GM12878 (cell line): ENCODE data around the gene MYBL2. TPM values are rescaled to one million over a fixed set of nuclear protein-coding genes. Genes with fewer than 3 reads are reported as not detected.
A peak's percentile ranks its signal among the peaks of the same experiment; 100 is the strongest.

Source experiments
- ATAC-seq: fragments of 200-7000 bp; cut with Tn5 transposase; 3 replicates; pipeline ENCODE4 v1.9.1; 2020; ENCODE audit warnings: mild to moderate bottlenecking, moderate library complexity
- BruUV-seq: library from RNA; stranded (reverse); fragments of 400-500 nt; replicated peaks from 2 replicates; lab custom pipeline; 2021; lab: Mats Ljungman, UMichigan
- CTCF ChIA-PET: fragments of 300-600 bp; sonication (Branson Sonifier 250); formaldehyde crosslinking; extraction: SDS; loops from one replicate; lab custom pipeline; 2021; ENCODE audit warnings: inconsistent platforms; lab: Yijun Ruan, JAX
- POLR2A ChIA-PET: fragments of 350-600 bp; formaldehyde crosslinking; extraction: SDS; loops from one replicate; lab custom pipeline; 2021; ENCODE audit warnings: inconsistent platforms; lab: Charles Lee
- RAD21 ChIA-PET: fragments of 300-600 bp; sonication (Branson Sonifier 250); formaldehyde crosslinking; loops from one replicate; lab custom pipeline; 2023; ENCODE audit warnings: antibody characterized with exemption; ENCODE audit not compliant: unreplicated experiment; lab: Charles Lee
- SMC1A ChIA-PET: fragments of 300-600 bp; sonication (Branson Sonifier 250); formaldehyde crosslinking; loops from one replicate; lab custom pipeline; 2023; ENCODE audit not compliant: unreplicated experiment, uncharacterized antibody; lab: Charles Lee
- DNase-seq: peaks from one replicate; pipeline ENCODE4 v3.0.0-alpha.2; 2011; ENCODE audit warnings: low read depth, low spot score
- FAIRE-seq: peaks from 3 replicates; lab custom pipeline; 2011; peaks lifted over from hg19 to GRCh38; lab: Jason Lieb, UNC
- H2AFZ ChIP-seq: 2 replicates; pipeline ENCODE4 v1.6.0; 2011; ENCODE audit warnings: low read depth, low read length, control low read depth; ENCODE audit not compliant: control insufficient read depth
- H3K27ac ChIP-seq: 2 replicates; pipeline ENCODE4 v1.5.1; 2011; ENCODE audit warnings: control low read depth; ENCODE audit not compliant: control insufficient read depth, insufficient read depth
- H3K27me3 ChIP-seq, 2 experiments: replicated peaks in 1 of 2; 2 replicates each; pipeline versions ENCODE4 v1.6.0 to v1.6.1; 2011; ENCODE audit warnings: low read length in 1 of 2; ENCODE audit not compliant: control insufficient read depth in 2 of 2, insufficient read depth in 2 of 2
- H3K36me3 ChIP-seq, 2 experiments: 2 replicates each; pipeline ENCODE4 v1.5.1; 2011; ENCODE audit warnings: low read length in 1 of 2; ENCODE audit not compliant: control insufficient read depth in 2 of 2, insufficient read depth in 2 of 2
- H3K4me1 ChIP-seq: 2 replicates; pipeline ENCODE4 v1.6.1; 2011; ENCODE audit warnings: mild to moderate bottlenecking, low read length, moderate library complexity, mixed read lengths; ENCODE audit not compliant: control insufficient read depth, insufficient read depth
- H3K4me2 ChIP-seq: 2 replicates; pipeline ENCODE4 v1.6.0; 2011; ENCODE audit warnings: control low read depth; ENCODE audit not compliant: control insufficient read depth, insufficient read depth
- H3K4me3 ChIP-seq: fragments of 200-600 bp; sonication (generic); 2 replicates; pipeline ENCODE4 v1.5.1; 2016
- H3K79me2 ChIP-seq: 2 replicates; pipeline ENCODE4 v1.6.0; 2011; ENCODE audit warnings: low read length; ENCODE audit not compliant: control insufficient read depth, insufficient read depth
- H3K9ac ChIP-seq: 2 replicates; pipeline ENCODE4 v1.8.0; 2011; ENCODE audit warnings: low read length, control low read depth, mixed read lengths; ENCODE audit not compliant: control insufficient read depth, insufficient read depth
- H3K9me3 ChIP-seq: replicated peaks from 3 replicates; pipeline ENCODE4 v1.5.1; 2011; ENCODE audit warnings: mild to moderate bottlenecking, low read length; ENCODE audit not compliant: control insufficient read depth, insufficient read depth
- H4K20me1 ChIP-seq: 2 replicates; pipeline ENCODE4 v1.6.0; 2011; ENCODE audit not compliant: control insufficient read depth, insufficient read depth
- CBX5 ChIP-seq: sonication (generic); IDR thresholded peaks from 2 replicates; pipeline ENCODE4 v1.6.1; 2016; ENCODE audit warnings: low read depth, moderate library complexity, mild to moderate bottlenecking, inconsistent platforms
- CHD2 ChIP-seq: IDR thresholded peaks from 2 replicates; pipeline ENCODE4 v1.6.1; 2011; ENCODE audit warnings: low read depth, low read length, improper control_type of control experiment, borderline replicate concordance
- GATAD2B ChIP-seq: fragments of 450-650 bp; conservative IDR thresholded peaks from 2 replicates; pipeline ENCODE4 v1.6.1; 2017; ENCODE audit warnings: low read depth, mild to moderate bottlenecking, moderate library complexity
- IKZF2 ChIP-seq, 2 experiments: fragments of 450-650 bp; IDR thresholded peaks; 2 replicates each; pipeline ENCODE4 v1.6.1; 2017; ENCODE audit warnings: mild to moderate bottlenecking in 2 of 2, moderate library complexity in 2 of 2
- PKNOX1 ChIP-seq: fragments of 450-650 bp; IDR thresholded peaks from 2 replicates; pipeline ENCODE4 v1.6.1; 2016; ENCODE audit warnings: mild to moderate bottlenecking
- POLR2AphosphoS5 ChIP-seq: IDR thresholded peaks from 2 replicates; pipeline ENCODE4 v1.6.1; 2011; ENCODE audit warnings: mild to moderate bottlenecking, low read length, inconsistent platforms
- SIN3A ChIP-seq: IDR thresholded peaks from 2 replicates; pipeline ENCODE4 v1.6.1; 2012; ENCODE audit warnings: low read depth, low read length, improper control_type of control experiment
- SMAD5 ChIP-seq: IDR thresholded peaks from 2 replicates; pipeline ENCODE4 v1.6.1; 2016; ENCODE audit warnings: antibody characterized with exemption, low read depth
- SMC3 ChIP-seq: IDR thresholded peaks from 2 replicates; pipeline ENCODE4 v1.6.1; 2011; ENCODE audit warnings: low read length, improper control_type of control experiment, borderline replicate concordance
- SREBF2 ChIP-seq: IDR thresholded peaks from 2 replicates; pipeline ENCODE4 v1.6.1; 2012; ENCODE audit warnings: mild to moderate bottlenecking, low read length
- YY1 ChIP-seq: IDR thresholded peaks from 2 replicates; pipeline ENCODE4 v1.6.1; 2011; ENCODE audit warnings: low read depth, mild to moderate bottlenecking, low read length
- ZNF384 ChIP-seq: IDR thresholded peaks from 2 replicates; pipeline ENCODE4 v1.6.1; 2012; ENCODE audit warnings: low read depth, mild to moderate bottlenecking, low read length, improper control_type of control experiment, borderline replicate concordance
- whole genome bisulfite sequencing: methylation state at CpG from one replicate; pipeline ENCODE4 v1.1.6; 2016; ENCODE audit warnings: low lambda C conversion rate; ENCODE audit not compliant: insufficient replicate concordance, insufficient coverage; ENCODE audit errors: missing lambda C conversion rate; 5-methylcytosine and 5-hydroxymethylcytosine counted together
- in situ Hi-C: fragments of 300-500 bp; cut with MboI; formaldehyde crosslinking; loops from 9 replicates; pipeline ENCODE4 v1.14.3; 2018; ENCODE audit warnings: mixed read lengths
- intact Hi-C: fragments of 100-400 bp; cut with micrococcal nuclease; formaldehyde crosslinking; loops from one replicate; pipeline ENCODE4 v1.14.2; 2022; ENCODE audit not compliant: unreplicated experiment
- polyA plus RNA-seq, 11 experiments: library from polyadenylated mRNA; depleted of rRNA in 4 of 11; unstranded in 6 of 11; stranded (reverse) in 5 of 11; fragments of >200 nt; fragmentation: Nextera tagmentation in 4 of 11; fragmentation: Illumina TruSeq in 1 of 11; extraction: Ambion mirVana in 4 of 11; extraction: Trizol in 1 of 11; gene quantifications; 1 replicate in 1 of 11; 2 replicates in 10 of 11; pipeline versions ENCODE4 v1.2.1 to v1.2.3, GENCODE V29; 2011 to 2016; ENCODE audit warnings: inconsistent platforms in 2 of 11, missing spikeins in 2 of 11, low read depth in 1 of 11
- total RNA-seq, 4 experiments: library from RNA; depleted of rRNA in 3 of 4; stranded (reverse); fragments of >200 nt in 3 of 4; fragmentation: Illumina TruSeq in 1 of 4; extraction: Trizol in 1 of 4; gene quantifications; 2 replicates each; pipeline versions ENCODE4 v1.2.1 to v1.2.3, GENCODE V29; 2013 to 2021

The MYBL2 gene
- total and polyA plus RNA-seq, 10 of the 15 experiments (the other 5 are each of a cell fraction or from before 2014, with no cell fraction given), result 4.5 to 213 (median 74.2) TPM

DNA sequence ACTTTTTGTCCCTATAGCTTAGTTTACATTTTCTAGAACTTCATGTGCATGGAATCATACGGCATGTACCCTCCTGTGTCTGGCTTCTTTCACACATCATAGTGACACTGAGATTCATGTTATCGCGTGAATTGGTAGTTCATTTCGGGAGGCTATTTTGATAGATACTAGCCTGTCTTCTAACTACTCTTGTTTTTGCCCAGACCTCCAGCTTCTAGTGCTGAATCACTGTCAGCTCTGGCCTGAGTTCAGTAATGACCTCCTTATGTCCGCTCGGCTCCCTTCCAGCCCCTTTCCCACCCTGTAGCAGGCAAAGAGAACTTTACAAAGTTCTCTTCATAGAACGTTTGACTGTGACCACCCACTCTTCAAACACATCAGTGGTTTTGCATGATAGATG is 14.1 kb downstream of the MYBL2 start:
- Histone ChIP-seq H3K4me3 (peak overlapping the region; percentile 68), H3K9ac (peak overlapping the region; percentile 71), H3K9me3 (no peaks in the 10 kb centered on the region), H3K4me1 (peaks cover 32% of the 10 kb centered on the region), H2AFZ (peak overlapping the region; percentile 33), H4K20me1 (no peaks in the 10 kb centered on the region), H3K4me2 (peak overlapping the region; percentile 90), H3K27me3 (no peaks in the 10 kb centered on the region), H3K27ac (peak overlapping the region; percentile 89), H3K79me2 (peaks cover 24% of the 10 kb centered on the region), H3K36me3 (peaks cover 4 to 14% of the 10 kb centered on the region in 2 experiments; a peak in 3 of 4 replicates)
- RAD21 ChIA-PET, result interaction anchor here (0.8 to 2.7 kb wide), 13 partner anchors 10 to 509 kb away, joined by 3 to 11 read pairs (median 5); partner anchors contain the start of gene IFT52
- CTCF ChIA-PET, result interaction anchor here (0.6 to 4.5 kb wide), 21 partner anchors 9 to 509 kb away, joined by 3 to 32 read pairs (median 4); partner anchors contain the start of gene SRSF6
- FAIRE-seq, result no peak
- peak; percentile 17 for ATAC-seq
- WGBS, result 60% methylated on average over 7 of the region's 7 CpGs
- no peak for TF ChIP-seq SIN3A
- TF ChIP-seq CHD2, result peak; percentile 40; the same call in 1 of the 2 replicates
- peak; percentile 56; the same call in 1 of the 2 replicates for TF ChIP-seq SMAD5
- TF ChIP-seq YY1, result no peak
- TF ChIP-seq IKZF2 (IDR thresholded peaks at IDR 0.05), result no peak
- 0 out of 2 replicates have a peak, but pooled peaks have one; percentile 6 for TF ChIP-seq PKNOX1
- TF ChIP-seq GATAD2B, result no peak
- TF ChIP-seq CBX5, result no peak
- no peak for TF ChIP-seq SREBF2
- no peak for TF ChIP-seq ZNF384
- TF ChIP-seq SMC3, result no peak
- peak; percentile 46; the same call in 1 of the 2 replicates for TF ChIP-seq POLR2AphosphoS5
- intact Hi-C loops, result loop anchor here (5.0 kb wide), 2 partner anchors 224 to 401 kb away; partner anchors contain the start of gene SRSF6
- in situ Hi-C loops, result no loop called here
- POLR2A ChIA-PET, result interaction anchor here (0.5 to 1.7 kb wide), 9 partner anchors 9 to 392 kb away, joined by 3 to 7 read pairs (median 4); partner anchors contain the start of gene IFT52
- SMC1A ChIA-PET, result interaction anchor here (0.7 to 1.8 kb wide), 17 partner anchors 9 to 240 kb away, joined by 3 to 10 read pairs (median 4); no protein-coding TSS in a partner anchor
- DNase-seq, result no peak
- no TSS peak for BruUV-seq
